Caco-2 (cell line): ENCODE data around the gene PLXDC1. TPM values are rescaled to one million over a fixed set of nuclear protein-coding genes. Genes with fewer than 3 reads are reported as not detected.

Source experiments
- BruUV-seq: library from RNA; stranded (reverse); fragments of 400-500 nt; replicated peaks from 2 replicates; lab custom pipeline; 2021; lab: Mats Ljungman, UMichigan
- CTCF ChIA-PET: fragments of 300-600 bp; sonication (Branson Sonifier 250); formaldehyde crosslinking; loops from one replicate; lab custom pipeline; 2022; ENCODE audit warnings: antibody characterized with exemption; lab: Charles Lee
- POLR2A ChIA-PET: fragments of 300-600 bp; sonication (Branson Sonifier 250); formaldehyde crosslinking; loops from one replicate; lab custom pipeline; 2022; ENCODE audit warnings: antibody characterized with exemption; lab: Charles Lee
- DNase-seq, 2 experiments: peaks; one replicate each; pipeline versions ENCODE4 v3.0.0 to v3.0.0-alpha.2; 2020 to 2022
- H3K27me3 ChIP-seq: replicated peaks from 2 replicates; pipeline ENCODE4 v1.6.0; 2011; ENCODE audit warnings: low read length; ENCODE audit not compliant: control insufficient read depth, insufficient read depth
- H3K36me3 ChIP-seq: 2 replicates; pipeline ENCODE4 v1.5.1; 2011; ENCODE audit warnings: low read length; ENCODE audit not compliant: control insufficient read depth, insufficient read depth
- H3K4me1 ChIP-seq: fragments of 250-450 bp; sonication (Bioruptor Pico); 2 replicates; pipeline ENCODE4 v1.5.1; 2020; ENCODE audit warnings: mild to moderate bottlenecking
- H3K4me3 ChIP-seq: 2 replicates; pipeline ENCODE4 v1.5.1; 2011; ENCODE audit warnings: low read depth, mild to moderate bottlenecking, control low read depth, low read length
- H3K9me3 ChIP-seq: fragments of 250-450 bp; sonication (Bioruptor Pico); 2 replicates; pipeline ENCODE4 v1.5.1; 2020; ENCODE audit warnings: mild to moderate bottlenecking, moderate library complexity
- H3K27ac Mint-ChIP-seq: one replicate; pipeline ENCODE4 v1.8.0; 2022; ENCODE audit warnings: mixed read lengths; ENCODE audit not compliant: unreplicated experiment
- H3K27me3 Mint-ChIP-seq: one replicate; pipeline ENCODE4 v1.8.0; 2022; ENCODE audit warnings: mixed read lengths; ENCODE audit not compliant: insufficient read depth, unreplicated experiment
- H3K36me3 Mint-ChIP-seq: one replicate; pipeline ENCODE4 v1.8.0; 2022; ENCODE audit warnings: mild to moderate bottlenecking, mixed read lengths; ENCODE audit not compliant: insufficient read depth, unreplicated experiment
- H3K4me1 Mint-ChIP-seq: one replicate; pipeline ENCODE4 v1.8.0; 2022; ENCODE audit warnings: low read depth, mixed read lengths; ENCODE audit not compliant: unreplicated experiment
- H3K4me3 Mint-ChIP-seq: one replicate; pipeline ENCODE4 v1.8.0; 2022; ENCODE audit warnings: mild to moderate bottlenecking, moderate library complexity, mixed read lengths; ENCODE audit not compliant: unreplicated experiment
- H3K9me3 Mint-ChIP-seq: one replicate; pipeline ENCODE4 v1.8.0; 2022; ENCODE audit warnings: mixed read lengths; ENCODE audit not compliant: unreplicated experiment
- intact Hi-C: fragments of 100-400 bp; cut with micrococcal nuclease; formaldehyde crosslinking; loops from one replicate; pipeline ENCODE4 v1.10.0; 2022; ENCODE audit not compliant: unreplicated experiment
- total RNA-seq: library from RNA; stranded (reverse); gene quantifications from 2 replicates; pipeline ENCODE4 v1.2.3, GENCODE V29; 2022
- TF ChIP-seq, protein P1 (sequence below), 2 experiments: fragments of 200-600 bp in 1 of 2; IDR thresholded peaks; 1 replicate in 1 of 2; 2 replicates in 1 of 2; pipeline versions ENCODE4 v1.5.1 to v1.8.0; 2011 to 2022; ENCODE audit warnings: antibody characterized with exemption in 1 of 2, control low read depth in 1 of 2, inconsistent platforms in 1 of 2, low read depth in 1 of 2, low read length in 1 of 2, mild to moderate bottlenecking in 1 of 2, moderate library complexity in 1 of 2; ENCODE audit not compliant: insufficient read depth in 1 of 2, severe bottlenecking in 1 of 2, unreplicated experiment in 1 of 2

The PLXDC1 gene
- total RNA-seq, 1 experiment from 2014 or later = 0.14 TPM

DNA sequence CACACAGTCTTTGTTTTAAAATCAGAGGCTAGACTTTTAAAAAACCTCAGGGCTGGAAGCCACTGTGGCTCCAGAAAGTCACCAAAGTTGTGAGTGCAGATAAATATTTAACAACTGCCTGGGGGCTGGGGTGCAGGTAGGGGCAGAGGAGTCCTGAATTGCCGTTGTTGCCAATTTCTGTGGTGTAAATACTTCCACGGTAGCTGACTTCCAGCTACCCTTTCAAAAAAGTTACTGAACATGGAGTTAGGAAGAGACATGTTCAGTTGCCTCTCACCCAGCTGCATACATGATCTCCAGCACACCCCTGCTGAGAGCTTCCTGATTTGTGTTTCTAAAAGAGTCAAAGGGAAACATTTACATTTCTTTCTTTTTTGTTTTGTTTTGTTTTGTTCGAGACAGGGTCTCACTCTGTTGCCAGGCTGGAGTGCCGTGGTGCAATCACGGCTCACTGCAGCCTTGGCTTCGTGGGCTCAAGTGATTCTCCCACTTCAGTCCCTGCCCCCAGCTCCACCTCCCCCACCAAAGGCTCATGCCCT, 58.7 kb downstream of the PLXDC1 start:
- BruUV-seq = no TSS peak
- ChIA-PET CTCF (no interaction called here), POLR2A (interaction anchor here (0.5 kb wide), 1 partner anchor 110 kb away, joined by 6 read pairs; no protein-coding TSS in a partner anchor)
- intact Hi-C loops = no loop called here
- TF ChIP-seq, protein P1, sequence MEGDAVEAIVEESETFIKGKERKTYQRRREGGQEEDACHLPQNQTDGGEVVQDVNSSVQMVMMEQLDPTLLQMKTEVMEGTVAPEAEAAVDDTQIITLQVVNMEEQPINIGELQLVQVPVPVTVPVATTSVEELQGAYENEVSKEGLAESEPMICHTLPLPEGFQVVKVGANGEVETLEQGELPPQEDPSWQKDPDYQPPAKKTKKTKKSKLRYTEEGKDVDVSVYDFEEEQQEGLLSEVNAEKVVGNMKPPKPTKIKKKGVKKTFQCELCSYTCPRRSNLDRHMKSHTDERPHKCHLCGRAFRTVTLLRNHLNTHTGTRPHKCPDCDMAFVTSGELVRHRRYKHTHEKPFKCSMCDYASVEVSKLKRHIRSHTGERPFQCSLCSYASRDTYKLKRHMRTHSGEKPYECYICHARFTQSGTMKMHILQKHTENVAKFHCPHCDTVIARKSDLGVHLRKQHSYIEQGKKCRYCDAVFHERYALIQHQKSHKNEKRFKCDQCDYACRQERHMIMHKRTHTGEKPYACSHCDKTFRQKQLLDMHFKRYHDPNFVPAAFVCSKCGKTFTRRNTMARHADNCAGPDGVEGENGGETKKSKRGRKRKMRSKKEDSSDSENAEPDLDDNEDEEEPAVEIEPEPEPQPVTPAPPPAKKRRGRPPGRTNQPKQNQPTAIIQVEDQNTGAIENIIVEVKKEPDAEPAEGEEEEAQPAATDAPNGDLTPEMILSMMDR (IDR thresholded peaks at IDR 0.05; ENCODE audit: insufficient read depth in 1 of 2, low read depth in 1 of 2, low read length in 1 of 2, severe bottlenecking in 1 of 2, unreplicated experiment in 1 of 2) = no peak
- Histone ChIP-seq H3K4me3 (no peak overlapping the region), H3K4me1 (no peaks in the 10 kb centered on the region), H3K27me3 (no peaks in the 10 kb centered on the region), H3K9me3 (no peaks in the 10 kb centered on the region), H3K36me3 (no peaks in the 10 kb centered on the region)
- Mint-ChIP-seq H3K27ac (no peak overlapping the region), H3K27me3 (no peaks in the 10 kb centered on the region), H3K36me3 (no peaks in the 10 kb centered on the region), H3K4me1 (no peaks in the 10 kb centered on the region), H3K9me3 (no peaks in the 10 kb centered on the region), H3K4me3 (no peak overlapping the region)
- DNase-seq = no peak

DNA sequence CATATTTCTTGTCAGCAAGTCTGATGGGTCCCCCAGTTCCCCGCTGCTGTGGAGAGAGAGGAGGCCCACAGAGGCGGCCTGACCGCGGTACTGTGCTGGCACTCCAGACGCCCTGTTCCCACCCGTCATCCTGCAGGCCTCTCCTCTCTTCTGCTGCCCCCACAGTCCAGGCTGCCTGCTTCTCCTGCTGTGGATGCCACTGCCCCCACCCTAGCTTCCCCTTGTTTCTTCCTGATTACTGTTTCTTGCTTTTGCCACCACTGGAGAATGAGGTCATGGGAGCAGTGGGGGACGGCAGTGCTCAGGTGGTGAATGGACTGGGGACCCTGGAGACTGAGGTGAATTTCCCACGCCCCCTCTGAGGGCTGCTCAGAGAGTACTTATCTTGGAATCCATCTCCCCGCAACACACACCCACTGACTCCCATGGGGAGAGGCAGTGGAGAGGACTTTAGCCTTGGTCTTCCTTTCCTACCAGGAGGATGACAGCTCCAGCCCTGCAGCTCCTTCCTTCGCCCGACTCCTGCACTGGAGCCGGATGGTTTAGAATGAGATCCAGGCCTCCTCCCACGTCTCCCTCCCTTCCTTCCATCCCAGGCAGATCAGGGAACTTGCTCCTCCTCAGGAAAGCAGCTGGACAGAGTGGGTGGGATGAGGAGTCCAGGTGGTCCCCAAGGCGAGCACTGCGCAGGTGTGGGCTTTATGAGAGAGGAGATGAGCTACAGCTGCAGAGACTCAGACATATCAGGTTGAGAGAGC, 60.4 kb downstream of the PLXDC1 start:
- Histone ChIP-seq H3K36me3 (no peaks in the 10 kb centered on the region), H3K9me3 (no peaks in the 10 kb centered on the region), H3K4me1 (no peaks in the 10 kb centered on the region), H3K27me3 (no peaks in the 10 kb centered on the region), H3K4me3 (no peak overlapping the region)
- Mint-ChIP-seq H3K9me3 (no peaks in the 10 kb centered on the region), H3K4me1 (no peaks in the 10 kb centered on the region), H3K27ac (no peak overlapping the region), H3K4me3 (no peak overlapping the region), H3K36me3 (no peaks in the 10 kb centered on the region), H3K27me3 (no peaks in the 10 kb centered on the region)
- no peak for DNase-seq
- TF ChIP-seq, protein P1 (IDR thresholded peaks at IDR 0.05; ENCODE audit: insufficient read depth in 1 of 2, low read depth in 1 of 2, low read length in 1 of 2, severe bottlenecking in 1 of 2, unreplicated experiment in 1 of 2) = no peak
- BruUV-seq = no TSS peak
- intact Hi-C loops = no loop called here
- ChIA-PET POLR2A (interaction anchor here (0.6 kb wide), 1 partner anchor 108 kb away, joined by 3 read pairs; no protein-coding TSS in a partner anchor), CTCF (no interaction called here)

DNA sequence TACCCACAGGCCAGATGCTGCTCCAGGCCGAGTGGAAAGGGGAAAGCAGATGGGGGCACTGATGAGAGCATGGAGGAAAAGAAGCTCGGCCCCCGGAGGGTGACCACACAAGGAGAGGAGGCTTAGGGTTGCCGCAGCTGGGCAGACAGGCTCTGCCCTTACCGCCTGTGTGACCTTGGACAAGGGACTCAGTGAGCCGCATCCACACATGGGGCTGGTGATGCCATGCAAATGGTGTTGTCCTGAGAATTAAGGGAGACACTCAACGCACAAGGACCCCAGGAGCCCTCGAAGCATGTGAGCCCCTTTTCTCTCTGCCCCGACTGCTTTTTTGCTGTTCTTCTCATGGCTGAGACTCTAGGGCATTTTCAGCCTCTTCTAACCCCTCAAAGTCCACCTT, 61.0 kb downstream of the PLXDC1 start:
- Mint-ChIP-seq H3K4me3 (no peak overlapping the region), H3K4me1 (no peaks in the 10 kb centered on the region), H3K27me3 (no peaks in the 10 kb centered on the region), H3K27ac (no peak overlapping the region), H3K36me3 (no peaks in the 10 kb centered on the region), H3K9me3 (no peaks in the 10 kb centered on the region)
- H3K4me3 ChIP-seq = no peak overlapping the region
- ChIA-PET CTCF (no interaction called here), POLR2A (no interaction called here)
- H3K4me1 ChIP-seq = no peaks in the 10 kb centered on the region
- TF ChIP-seq, protein P1 (IDR thresholded peaks at IDR 0.05; ENCODE audit: insufficient read depth in 1 of 2, low read depth in 1 of 2, low read length in 1 of 2, severe bottlenecking in 1 of 2, unreplicated experiment in 1 of 2) = no peak
- H3K36me3 ChIP-seq = no peaks in the 10 kb centered on the region
- no TSS peak for BruUV-seq
- H3K9me3 ChIP-seq = no peaks in the 10 kb centered on the region
- intact Hi-C loops = no loop called here
- no peaks in the 10 kb centered on the region for H3K27me3 ChIP-seq
- no peak for DNase-seq
